Measurements from ENCODE around the gene NOTO.

NOTO gene

GRCh38 chr2:73203055-73203681 lies 794 bp downstream of the NOTO start:
- no peak for DNase-seq

GRCh38 chr2:73205611-73206010 lies 3.2 kb downstream of the NOTO start:
- no peak for DNase-seq

GRCh38 chr2:73208258-73208657 lies 5.9 kb downstream of the NOTO start:
- DNase-seq: no peak

GRCh38 chr2:73210019-73210418 lies 7.6 kb downstream of the NOTO start:
- DNase-seq: no peak

- DNase-seq: no peak
Measured at GRCh38 chr2:73210696-73211095, 8.3 kb downstream of the NOTO start.

- no peak for DNase-seq
Measured at GRCh38 chr2:73212098-73212447, 9.7 kb downstream of the NOTO start.

- peak; percentile 19 for DNase-seq
Measured at GRCh38 chr2:73212448-73213176, 10.2 kb downstream of the NOTO start.

- peak; percentile 39 for DNase-seq
Measured at GRCh38 chr2:73214120-73215035, 12.0 kb downstream of the NOTO start, which contains the start of gene SMYD5. TSS of gene SMYD5 (plus strand) at chr2:73214245. CDS start at chr2:73214267, 22 bp downstream.

- DNase-seq: no peak
Measured at GRCh38 chr2:73215254-73215653, 12.9 kb downstream of the NOTO start.

- no peak for DNase-seq
Measured at GRCh38 chr2:73217160-73217559, 14.8 kb downstream of the NOTO start.

- DNase-seq: no peak
Measured at GRCh38 chr2:73217826-73218225, 15.5 kb downstream of the NOTO start.

- DNase-seq: no peak
Measured at GRCh38 chr2:73218298-73218697, 15.9 kb downstream of the NOTO start.

- DNase-seq: no peak
Measured at GRCh38 chr2:73223821-73224220, 21.4 kb downstream of the NOTO start.

GRCh38 chr2:73225513-73226360 lies 23.4 kb downstream of the NOTO start:
- no peak for DNase-seq

- DNase-seq: no peak
Measured at GRCh38 chr2:73227086-73227485, 24.7 kb downstream of the NOTO start.

GRCh38 chr2:73228631-73229030 lies 26.3 kb downstream of the NOTO start:
- DNase-seq: no peak

GRCh38 chr2:73232403-73233153 lies 30.2 kb downstream of the NOTO start:
- DNase-seq: no peak

- peak; percentile 92 for DNase-seq
Measured at GRCh38 chr2:73233154-73233931, 31.0 kb downstream of the NOTO start, which contains the start of gene PRADC1. TSS of gene PRADC1 (minus strand) at chr2:73233239. CDS start at chr2:73233160, 79 bp downstream.

- peak; percentile 55 for DNase-seq
Measured at GRCh38 chr2:73233932-73234832, 31.8 kb downstream of the NOTO start, which contains the start of gene CCT7. TSS of gene CCT7 (plus strand) at chr2:73234308. CDS start at chr2:73234379, 71 bp downstream.

Data from NCI-H2029 treated with DMSO at 0.1 percent for 48 hours (cell line).